Omental fat pad (tissue), 4 donors: ENCODE measurements around the gene NCAPD2. TPM values are rescaled to one million over a fixed set of nuclear protein-coding genes. Genes with fewer than 3 reads are reported as not detected.

Source experiments
- ATAC-seq: fragments of 150-250 bp; one replicate; pipeline ENCODE4 v1.9.1; 2016; ENCODE audit warnings: mild to moderate bottlenecking, moderate library complexity; ENCODE audit not compliant: low FRiP score
- DNase-seq: peaks from one replicate; pipeline ENCODE4 v3.0.0-alpha.2; 2019; ENCODE audit warnings: low spot score
- CTCF ChIP-seq, 3 donors: fragments of 450-650 bp; IDR thresholded peaks; one replicate each; pipeline ENCODE4 v1.5.1; 2016 to 2017; ENCODE audit warnings: antibody characterized with exemption in 3 of 3, mild to moderate bottlenecking in 3 of 3, moderate library complexity in 2 of 3
- total RNA-seq, 4 donors: library from RNA; depleted of rRNA; stranded (reverse); fragments of >200 nt; gene quantifications; one replicate each; pipeline ENCODE4 v1.1.0, GENCODE V29; 2016

NCAPD2 gene
- total RNA-seq, 4 donors from 2014 or later = 10.6 to 36.3 (median 20.7) TPM

- TF ChIP-seq CTCF (IDR thresholded peaks at IDR 0.05) = no peak
- no peak for DNase-seq
- no peak for ATAC-seq
Observed at GRCh38 chr12:6452245-6452943, 41.5 kb upstream of the NCAPD2 start.

GRCh38 chr12:6452944-6453630 lies 40.8 kb upstream of the NCAPD2 start:
- no peak for ATAC-seq
- no peak for DNase-seq
- no peak for TF ChIP-seq CTCF (IDR thresholded peaks at IDR 0.05)

DNA sequence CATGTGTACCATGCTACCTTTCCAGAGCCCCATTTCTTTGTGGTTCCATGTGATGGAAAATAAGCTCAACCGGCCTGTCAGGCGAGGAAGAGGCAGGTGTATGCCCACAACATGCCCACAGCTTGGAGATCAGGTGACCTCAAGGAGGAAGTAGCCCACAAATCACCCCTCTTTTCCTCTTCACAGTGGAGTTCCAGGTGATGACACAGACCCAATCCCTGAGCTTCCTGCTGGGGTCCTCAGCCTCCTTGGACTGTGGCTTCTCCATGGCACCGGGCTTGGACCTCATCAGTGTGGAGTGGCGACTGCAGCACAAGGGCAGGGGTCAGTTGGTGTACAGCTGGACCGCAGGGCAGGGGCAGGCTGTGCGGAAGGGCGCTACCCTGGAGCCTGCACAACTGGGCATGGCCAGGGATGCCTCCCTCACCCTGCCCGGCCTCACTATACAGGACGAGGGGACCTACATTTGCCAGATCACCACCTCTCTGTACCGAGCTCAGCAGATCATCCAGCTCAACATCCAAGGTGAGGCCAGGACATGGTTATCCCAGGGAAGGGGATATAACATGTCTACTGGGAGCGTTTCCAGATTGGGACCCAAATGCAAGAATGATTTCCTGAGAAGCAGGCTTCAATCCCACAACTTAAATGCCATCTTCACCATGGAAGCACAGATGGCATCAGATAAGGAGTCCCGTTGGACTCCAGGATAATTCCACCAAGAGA lies 36.5 kb upstream of the NCAPD2 start:
- DNase-seq = no peak
- TF ChIP-seq CTCF (IDR thresholded peaks at IDR 0.05) = no peak
- ATAC-seq = no peak

DNA sequence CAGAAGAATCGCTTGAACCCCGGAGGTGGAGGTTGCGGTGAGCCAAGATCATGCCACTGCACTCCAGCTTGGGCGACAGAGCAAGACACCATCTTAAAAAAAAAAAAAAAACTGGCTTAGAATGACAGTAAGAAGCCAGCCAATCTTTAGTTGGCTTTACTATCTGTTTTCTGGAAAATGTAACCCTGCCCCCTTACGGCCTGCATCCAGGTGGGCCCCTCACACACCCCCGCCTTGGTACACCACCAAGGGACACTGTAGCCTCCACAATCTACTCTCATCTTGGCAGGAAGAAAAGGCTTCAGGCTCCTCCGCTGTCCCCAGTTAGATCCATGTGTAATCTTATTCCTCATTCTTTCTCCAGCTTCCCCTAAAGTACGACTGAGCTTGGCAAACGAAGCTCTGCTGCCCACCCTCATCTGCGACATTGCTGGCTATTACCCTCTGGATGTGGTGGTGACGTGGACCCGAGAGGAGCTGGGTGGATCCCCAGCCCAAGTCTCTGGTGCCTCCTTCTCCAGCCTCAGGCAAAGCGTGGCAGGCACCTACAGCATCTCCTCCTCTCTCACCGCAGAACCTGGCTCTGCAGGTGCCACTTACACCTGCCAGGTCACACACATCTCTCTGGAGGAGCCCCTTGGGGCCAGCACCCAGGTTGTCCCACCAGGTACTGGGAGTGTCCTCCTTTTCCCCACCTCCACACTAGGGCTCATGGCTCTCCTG lies 35.5 kb upstream of the NCAPD2 start:
- ATAC-seq (no peak), DNase-seq (no peak)
- TF ChIP-seq CTCF (IDR thresholded peaks at IDR 0.05) = no peak

- DNase-seq (no peak), ATAC-seq (no peak)
- TF ChIP-seq CTCF (IDR thresholded peaks at IDR 0.05) = no peak
Observed at GRCh38 chr12:6459004-6459337, 34.9 kb upstream of the NCAPD2 start.

- DNase-seq (no peak), ATAC-seq (no peak)
- no peak for TF ChIP-seq CTCF (IDR thresholded peaks at IDR 0.05)
Observed at GRCh38 chr12:6460751-6461371, 33.0 kb upstream of the NCAPD2 start.
